ENCODE results near the gene MEA1. TPM values are rescaled to one million over a fixed set of nuclear protein-coding genes. Genes with fewer than 3 reads are reported as not detected.

The MEA1 gene
- polyA plus RNA-seq (2013), result 82.3 and 84.7 TPM in 2 replicates

- H3K4ac ChIP-seq (ENCODE audit: low read depth, low read length), result peak within 1 kb of the TSS; percentile 90
- H3K79me1 ChIP-seq (ENCODE audit: low read length), result peaks cover 5% of the 10 kb centered on the region
- peaks cover 6% of the 10 kb centered on the region for H3K79me2 ChIP-seq (ENCODE audit: control insufficient read depth, insufficient read depth, low read length, poor library complexity)
- H3K27ac ChIP-seq (ENCODE audit: low read depth, low read length), result peak within 1 kb of the TSS; percentile 54
- no peak within 1 kb of the TSS for H2BK12ac ChIP-seq (ENCODE audit: low read length)
- peak within 1 kb of the TSS; percentile 81 for H4K8ac ChIP-seq (ENCODE audit: low read depth, low read length)
- no peaks in the 10 kb centered on the region for H3K27me3 ChIP-seq (ENCODE audit: insufficient read depth, low read length)
- no peak within 1 kb of the TSS for H3K23ac ChIP-seq (ENCODE audit: low read length)
- WGBS (ENCODE audit: extremely low coverage, insufficient coverage, insufficient read length), result no CpG with 5 or more reads among the region's 51 CpGs
- peak within 1 kb of the TSS; percentile 75 for H3K18ac ChIP-seq (ENCODE audit: low read length)
- peak within 1 kb of the TSS; percentile 29 for H2BK5ac ChIP-seq (ENCODE audit: low read depth, low read length, poor library complexity)
- H3K9me3 ChIP-seq (ENCODE audit: insufficient read depth, low read depth, low read length), result no peaks in the 10 kb centered on the region
- H3K4me1 ChIP-seq (ENCODE audit: control insufficient read depth in 1 of 2, insufficient read depth in 2 of 2, low read length in 2 of 2), result peaks cover 6 to 11% of the 10 kb centered on the region in 2 experiments
- H2BK120ac ChIP-seq (ENCODE audit: insufficient read depth, low read length, poor library complexity), result peak within 1 kb of the TSS; percentile 61
- peak within 1 kb of the TSS; percentile 88 for H4K91ac ChIP-seq (ENCODE audit: low read depth, low read length)
- H3K36me3 ChIP-seq (ENCODE audit: control insufficient read depth in 1 of 2, insufficient read depth in 2 of 2, low read length in 2 of 2), result peaks cover 51% of the 10 kb centered on the region in 2 experiments
- H2AFZ ChIP-seq (ENCODE audit: insufficient read depth, low read length, poor library complexity), result peak within 1 kb of the TSS; percentile 85
- peak; percentile 100 for DNase-seq
- peak within 1 kb of the TSS; percentile 89 for H3K14ac ChIP-seq (ENCODE audit: low read length)
- H3K4me3 ChIP-seq (ENCODE audit: low read depth, low read length), result peak within 1 kb of the TSS; percentile 89
- H3K9ac ChIP-seq (ENCODE audit: low read length), result peak within 1 kb of the TSS; percentile 85
- peak within 1 kb of the TSS; percentile 79 for H4K12ac ChIP-seq (ENCODE audit: low read depth, low read length)
- peak within 1 kb of the TSS; percentile 62 for H2AK5ac ChIP-seq (ENCODE audit: low read length)
- H3K4me2 ChIP-seq (ENCODE audit: low read length), result peak within 1 kb of the TSS; percentile 62
These were observed at the start of gene MEA1, which contains the start of gene KLHDC3 for GRCh38 chr6:43013843-43014433. Gene MEA1 (minus strand): TSS chr6:43013946. CDS start chr6:43013813, 133 bp downstream. Gene KLHDC3 (plus strand): TSS chr6:43014249. CDS start chr6:43017193, 2,944 bp downstream.

GRCh38 chr6:43062818-43063217 lies 49.1 kb upstream of the MEA1 start:
- Histone ChIP-seq H3K27me3 (ENCODE audit: insufficient read depth, low read length) (no peaks in the 10 kb centered on the region), H3K14ac (ENCODE audit: low read length) (no peak overlapping the region), H2BK12ac (ENCODE audit: low read length) (no peak overlapping the region), H4K8ac (ENCODE audit: low read depth, low read length) (no peak overlapping the region), H3K27ac (ENCODE audit: low read depth, low read length) (no peak overlapping the region), H3K9ac (ENCODE audit: low read length) (no peak overlapping the region), H2BK120ac (ENCODE audit: insufficient read depth, low read length, poor library complexity) (no peak overlapping the region), H4K12ac (ENCODE audit: low read depth, low read length) (no peak overlapping the region), H3K4me2 (ENCODE audit: low read length) (no peak overlapping the region), H3K36me3 (ENCODE audit: control insufficient read depth in 1 of 2, insufficient read depth in 2 of 2, low read length in 2 of 2) (peaks cover 17 to 29% of the 10 kb centered on the region in 2 experiments), H3K79me2 (ENCODE audit: control insufficient read depth, insufficient read depth, low read length, poor library complexity) (peaks cover 4% of the 10 kb centered on the region), H3K23ac (ENCODE audit: low read length) (no peak overlapping the region), H3K4me3 (ENCODE audit: low read depth, low read length) (no peak overlapping the region), H3K9me3 (ENCODE audit: insufficient read depth, low read depth, low read length) (no peaks in the 10 kb centered on the region), H4K91ac (ENCODE audit: low read depth, low read length) (no peak overlapping the region), H3K18ac (ENCODE audit: low read length) (no peak overlapping the region), H2AK5ac (ENCODE audit: low read length) (no peak overlapping the region), H3K4ac (ENCODE audit: low read depth, low read length) (no peak overlapping the region), H3K79me1 (ENCODE audit: low read length) (peaks cover 14% of the 10 kb centered on the region), H2AFZ (ENCODE audit: insufficient read depth, low read length, poor library complexity) (no peak overlapping the region), H3K4me1 (ENCODE audit: control insufficient read depth in 1 of 2, insufficient read depth in 2 of 2, low read length in 2 of 2) (peaks cover 9 to 11% of the 10 kb centered on the region in 2 experiments), H2BK5ac (ENCODE audit: low read depth, low read length, poor library complexity) (no peak overlapping the region)
- no CpG with 5 or more reads among the region's 12 CpGs for WGBS (ENCODE audit: extremely low coverage, insufficient coverage, insufficient read length)
- no peak for DNase-seq

GRCh38 chr6:43061861-43062260 lies 48.1 kb upstream of the MEA1 start:
- Histone ChIP-seq H3K14ac (ENCODE audit: low read length) (no peak overlapping the region), H4K91ac (ENCODE audit: low read depth, low read length) (no peak overlapping the region), H3K4me3 (ENCODE audit: low read depth, low read length) (no peak overlapping the region), H4K8ac (ENCODE audit: low read depth, low read length) (no peak overlapping the region), H2AFZ (ENCODE audit: insufficient read depth, low read length, poor library complexity) (no peak overlapping the region), H3K9ac (ENCODE audit: low read length) (no peak overlapping the region), H3K4me1 (ENCODE audit: control insufficient read depth in 1 of 2, insufficient read depth in 2 of 2, low read length in 2 of 2) (peaks cover 9 to 11% of the 10 kb centered on the region in 2 experiments), H3K9me3 (ENCODE audit: insufficient read depth, low read depth, low read length) (no peaks in the 10 kb centered on the region), H3K27ac (ENCODE audit: low read depth, low read length) (no peak overlapping the region), H2BK120ac (ENCODE audit: insufficient read depth, low read length, poor library complexity) (no peak overlapping the region), H4K12ac (ENCODE audit: low read depth, low read length) (no peak overlapping the region), H3K23ac (ENCODE audit: low read length) (no peak overlapping the region), H3K79me2 (ENCODE audit: control insufficient read depth, insufficient read depth, low read length, poor library complexity) (peaks cover 4% of the 10 kb centered on the region), H2AK5ac (ENCODE audit: low read length) (no peak overlapping the region), H3K4me2 (ENCODE audit: low read length) (no peak overlapping the region), H3K36me3 (ENCODE audit: control insufficient read depth in 1 of 2, insufficient read depth in 2 of 2, low read length in 2 of 2) (peaks cover 17 to 28% of the 10 kb centered on the region in 2 experiments), H3K18ac (ENCODE audit: low read length) (no peak overlapping the region), H2BK5ac (ENCODE audit: low read depth, low read length, poor library complexity) (no peak overlapping the region), H3K4ac (ENCODE audit: low read depth, low read length) (no peak overlapping the region), H3K79me1 (ENCODE audit: low read length) (peaks cover 14% of the 10 kb centered on the region), H2BK12ac (ENCODE audit: low read length) (no peak overlapping the region), H3K27me3 (ENCODE audit: insufficient read depth, low read length) (no peaks in the 10 kb centered on the region)
- WGBS (ENCODE audit: extremely low coverage, insufficient coverage, insufficient read length), result no CpG with 5 or more reads among the region's 2 CpGs
- no peak for DNase-seq

GRCh38 chr6:43060755-43061633 lies 47.2 kb upstream of the MEA1 start:
- peak overlapping the region; percentile 70 for H3K18ac ChIP-seq (ENCODE audit: low read length)
- peaks cover 14% of the 10 kb centered on the region for H3K79me1 ChIP-seq (ENCODE audit: low read length)
- no peak overlapping the region for H2BK5ac ChIP-seq (ENCODE audit: low read depth, low read length, poor library complexity)
- H3K9me3 ChIP-seq (ENCODE audit: insufficient read depth, low read depth, low read length), result no peaks in the 10 kb centered on the region
- WGBS (ENCODE audit: extremely low coverage, insufficient coverage, insufficient read length), result no CpG with 5 or more reads among the region's 12 CpGs
- peaks cover 10 to 11% of the 10 kb centered on the region in 2 experiments for H3K4me1 ChIP-seq (ENCODE audit: control insufficient read depth in 1 of 2, insufficient read depth in 2 of 2, low read length in 2 of 2)
- no peak overlapping the region for H4K8ac ChIP-seq (ENCODE audit: low read depth, low read length)
- no peak overlapping the region for H4K12ac ChIP-seq (ENCODE audit: low read depth, low read length)
- no peak overlapping the region for H3K23ac ChIP-seq (ENCODE audit: low read length)
- peak overlapping the region; percentile 31 for H2AFZ ChIP-seq (ENCODE audit: insufficient read depth, low read length, poor library complexity)
- peak overlapping the region; percentile 29 for H3K4ac ChIP-seq (ENCODE audit: low read depth, low read length)
- DNase-seq, result no peak
- H2BK120ac ChIP-seq (ENCODE audit: insufficient read depth, low read length, poor library complexity), result peak overlapping the region; percentile 65
- peaks cover 4% of the 10 kb centered on the region for H3K79me2 ChIP-seq (ENCODE audit: control insufficient read depth, insufficient read depth, low read length, poor library complexity)
- peaks cover 10 to 23% of the 10 kb centered on the region in 2 experiments for H3K36me3 ChIP-seq (ENCODE audit: control insufficient read depth in 1 of 2, insufficient read depth in 2 of 2, low read length in 2 of 2)
- H3K4me2 ChIP-seq (ENCODE audit: low read length), result peak overlapping the region; percentile 85
- peak overlapping the region; percentile 8 for H3K9ac ChIP-seq (ENCODE audit: low read length)
- H4K91ac ChIP-seq (ENCODE audit: low read depth, low read length), result peak overlapping the region; percentile 83
- H2AK5ac ChIP-seq (ENCODE audit: low read length), result peak overlapping the region; percentile 49
- no peak overlapping the region for H3K27ac ChIP-seq (ENCODE audit: low read depth, low read length)
- H3K14ac ChIP-seq (ENCODE audit: low read length), result peak overlapping the region; percentile 8
- H3K27me3 ChIP-seq (ENCODE audit: insufficient read depth, low read length), result no peaks in the 10 kb centered on the region
- H2BK12ac ChIP-seq (ENCODE audit: low read length), result peak overlapping the region; percentile 16
- no peak overlapping the region for H3K4me3 ChIP-seq (ENCODE audit: low read depth, low read length)
